WTC11 (cell line): ENCODE results near the gene ACCSL. TPM values are rescaled to one million over a fixed set of nuclear protein-coding genes. Genes with fewer than 3 reads are reported as not detected.

ENCODE experiments used
- ATAC-seq: fragments of 200-7000 bp; cut with Tn5 transposase; 2 replicates; pipeline ENCODE4 v1.10.0; 2021; ENCODE audit warnings: mild to moderate bottlenecking, moderate library complexity
- CTCF ChIA-PET: fragments of 300-600 bp; sonication (Branson Sonifier 250); formaldehyde crosslinking; loops from one replicate; lab custom pipeline; 2021; ENCODE audit warnings: antibody characterized with exemption; lab: Charles Lee
- POLR2A ChIA-PET: fragments of 350-600 bp; sonication (Branson Sonifier 250); formaldehyde crosslinking; loops from one replicate; lab custom pipeline; 2021; ENCODE audit warnings: antibody characterized with exemption; lab: Charles Lee
- DNase-seq: peaks from one replicate; pipeline ENCODE4 v3.0.0; 2021; ENCODE audit warnings: low spot score
- H3K27ac Mint-ChIP-seq: 2 replicates; pipeline ENCODE4 v1.8.0; 2021; ENCODE audit warnings: mixed read lengths
- H3K27me3 Mint-ChIP-seq: 2 replicates; pipeline ENCODE4 v1.8.0; 2021; ENCODE audit warnings: low read depth, mild to moderate bottlenecking, moderate library complexity, mixed read lengths
- H3K36me3 Mint-ChIP-seq: 2 replicates; pipeline ENCODE4 v1.8.0; 2021; ENCODE audit warnings: mixed read lengths
- H3K4me1 Mint-ChIP-seq: 2 replicates; pipeline ENCODE4 v1.8.0; 2022; ENCODE audit warnings: mixed read lengths
- H3K4me3 Mint-ChIP-seq: 2 replicates; pipeline ENCODE4 v1.8.0; 2021; ENCODE audit warnings: mild to moderate bottlenecking, moderate library complexity, mixed read lengths
- H3K9me3 Mint-ChIP-seq: 2 replicates; pipeline ENCODE4 v1.8.0; 2021; ENCODE audit warnings: mixed read lengths
- ATF6 ChIP-seq: sonication (generic); formaldehyde crosslinking; IDR thresholded peaks from 2 replicates; pipeline ENCODE4 v1.8.1; 2023; ENCODE audit warnings: mild to moderate bottlenecking, missing genetic modification reagents
- CTCF ChIP-seq: fragments of 200-600 bp; IDR thresholded peaks from 2 replicates; pipeline ENCODE4 v1.8.0; 2022; ENCODE audit warnings: antibody characterized with exemption
- E2F1 ChIP-seq: sonication (generic); formaldehyde crosslinking; IDR thresholded peaks from 2 replicates; pipeline ENCODE4 v1.8.0; 2022; ENCODE audit warnings: mild to moderate bottlenecking, missing genetic modification reagents
- E2F5 ChIP-seq: sonication (generic); formaldehyde crosslinking; IDR thresholded peaks from 2 replicates; pipeline ENCODE4 v1.8.1; 2022; ENCODE audit warnings: mild to moderate bottlenecking, moderate library complexity, missing genetic modification reagents
- IRF2 ChIP-seq: sonication (generic); formaldehyde crosslinking; IDR thresholded peaks from 2 replicates; pipeline ENCODE4 v1.8.0; 2022; ENCODE audit warnings: low read depth, missing genetic modification reagents, borderline replicate concordance
- JUN ChIP-seq: sonication (generic); formaldehyde crosslinking; IDR thresholded peaks from 2 replicates; pipeline ENCODE4 v1.8.0; 2023; ENCODE audit warnings: mild to moderate bottlenecking, missing genetic modification reagents
- NFYB ChIP-seq: sonication (generic); formaldehyde crosslinking; conservative IDR thresholded peaks from 2 replicates; pipeline ENCODE4 v1.8.0; 2022; ENCODE audit warnings: low read depth, missing genetic modification reagents
- NR2C2 ChIP-seq: sonication (generic); formaldehyde crosslinking; IDR thresholded peaks from 2 replicates; pipeline ENCODE4 v1.8.0; 2022; ENCODE audit warnings: mild to moderate bottlenecking, missing genetic modification reagents
- PREB ChIP-seq: sonication (generic); formaldehyde crosslinking; IDR thresholded peaks from 2 replicates; pipeline ENCODE4 v1.8.1; 2022; ENCODE audit warnings: mild to moderate bottlenecking, missing genetic modification reagents, moderate library complexity, borderline replicate concordance
- USF2 ChIP-seq: sonication (generic); formaldehyde crosslinking; IDR thresholded peaks from 2 replicates; pipeline ENCODE4 v1.8.1; 2023; ENCODE audit warnings: mild to moderate bottlenecking, missing genetic modification reagents, moderate library complexity
- ZNF121 ChIP-seq: sonication (generic); formaldehyde crosslinking; IDR thresholded peaks from 2 replicates; pipeline ENCODE4 v1.8.0; 2023; ENCODE audit warnings: missing genetic modification reagents
- ZNF281 ChIP-seq: sonication (generic); formaldehyde crosslinking; IDR thresholded peaks from 2 replicates; pipeline ENCODE4 v1.8.0; 2023; ENCODE audit warnings: mild to moderate bottlenecking, missing genetic modification reagents
- ZNF396 ChIP-seq: fragments of 250-450 bp; sonication (Bioruptor Pico); IDR thresholded peaks from 2 replicates; pipeline ENCODE4 v1.8.0; 2021; ENCODE audit warnings: mild to moderate bottlenecking, moderate library complexity, borderline replicate concordance
- ZNF416 ChIP-seq: fragments of 250-450 bp; sonication (Bioruptor Pico); IDR thresholded peaks from 2 replicates; pipeline ENCODE4 v1.9.0; 2021; ENCODE audit warnings: mild to moderate bottlenecking, inconsistent platforms
- ZNF423 ChIP-seq: fragments of 250-450 bp; sonication (Bioruptor Pico); IDR thresholded peaks from 2 replicates; pipeline ENCODE4 v2.1.2; 2022; ENCODE audit warnings: mild to moderate bottlenecking, moderate library complexity
- total RNA-seq: library from RNA; stranded (reverse); gene quantifications from 3 replicates; pipeline ENCODE4 v1.2.3, GENCODE V29; 2021

Gene ACCSL
- total RNA-seq, 1 experiment from 2014 or later, result not detected

GRCh38 chr11:44067266-44067665 is 19.5 kb downstream of the ACCSL start (continued):
- TF ChIP-seq ZNF281 (CRISPR knock-in tag), result no peak
- TF ChIP-seq ZNF416 (CRISPR knock-in tag), result no peak

GRCh38 chr11:44068180-44068579 is 20.4 kb downstream of the ACCSL start:
- ChIA-PET CTCF (interaction anchor here (0.8 to 1.4 kb wide), 3 partner anchors 26 to 179 kb away, joined by 3 to 4 read pairs (median 3); no protein-coding TSS in a partner anchor), POLR2A (no interaction called here)
- Mint-ChIP-seq H3K27me3 (peaks cover 10% of the 10 kb centered on the region), H3K9me3 (no peaks in the 10 kb centered on the region), H3K4me1 (peaks cover 30% of the 10 kb centered on the region), H3K36me3 (no peaks in the 10 kb centered on the region), H3K4me3 (no peak overlapping the region), H3K27ac (no peak overlapping the region)
- TF ChIP-seq NR2C2, result no peak
- TF ChIP-seq E2F5 (CRISPR knock-in tag), result no peak
- TF ChIP-seq ZNF121 (CRISPR knock-in tag), result peak; percentile 53; the same call in 1 of the 2 replicates
- ATAC-seq (no peak), DNase-seq (no peak)

GRCh38 chr11:44071157-44071556 is 23.4 kb downstream of the ACCSL start:
- ATAC-seq (peak; percentile 64), DNase-seq (peak; percentile 36)
- peaks cover 10% of the 10 kb centered on the region for H3K27me3 Mint-ChIP-seq
- TF ChIP-seq CTCF (0 out of 2 replicates have a peak, but pooled peaks have one; percentile 12), IRF2 (CRISPR knock-in tag) (no peak)
- ChIA-PET CTCF (interaction anchor here (0.6 to 2.0 kb wide), 12 partner anchors 9 to 181 kb away, joined by 3 to 19 read pairs (median 3); partner anchors contain the start of gene EXT2), POLR2A (no interaction called here)
- peaks cover 14% of the 10 kb centered on the region for H3K4me1 Mint-ChIP-seq
- no peak overlapping the region for H3K27ac Mint-ChIP-seq
- H3K9me3 Mint-ChIP-seq, result no peaks in the 10 kb centered on the region
- no peaks in the 10 kb centered on the region for H3K36me3 Mint-ChIP-seq
- H3K4me3 Mint-ChIP-seq, result no peak overlapping the region

GRCh38 chr11:44072757-44073658 is 25.2 kb downstream of the ACCSL start:
- H3K27me3 Mint-ChIP-seq, result no peaks in the 10 kb centered on the region; the same call in 1 of the 2 replicates
- no peaks in the 10 kb centered on the region for H3K36me3 Mint-ChIP-seq
- no peak overlapping the region for H3K27ac Mint-ChIP-seq
- CTCF ChIA-PET, result interaction anchor here (0.6 to 1.6 kb wide), 3 partner anchors 11 to 529 kb away, joined by 3 to 16 read pairs (median 3); partner anchors contain the start of gene EXT2
- H3K4me3 Mint-ChIP-seq, result no peak overlapping the region
- ATAC-seq, result no peak
- POLR2A ChIA-PET, result interaction anchor here (0.7 kb wide), 1 partner anchor 30 kb away, joined by 3 read pairs; no protein-coding TSS in a partner anchor
- H3K4me1 Mint-ChIP-seq, result 0 out of 2 replicates have a peak, but pooled peaks cover 6% of the 10 kb centered on the region
- H3K9me3 Mint-ChIP-seq, result no peaks in the 10 kb centered on the region
- no peak for DNase-seq
- TF ChIP-seq ATF6, result no peak
- no peak for TF ChIP-seq NFYB (CRISPR knock-in tag)
- no peak for TF ChIP-seq E2F1 (CRISPR knock-in tag)
- TF ChIP-seq PREB (CRISPR knock-in tag), result no peak
- TF ChIP-seq ZNF423 (CRISPR knock-in tag), result no peak
- no peak for TF ChIP-seq ZNF396 (CRISPR knock-in tag)
- TF ChIP-seq USF2, result no peak
- TF ChIP-seq JUN (CRISPR knock-in tag), result no peak
- no peak for TF ChIP-seq NR2C2
